Activated CD8-positive, alpha-beta T cell treated with anti-CD3 and anti-CD28 coated beads for 36 hours (primary cell): ENCODE data around the gene ASAP3. TPM values are rescaled to one million over a fixed set of nuclear protein-coding genes. Genes with fewer than 3 reads are reported as not detected.

Experiments
- ATAC-seq: fragments of 200-7000 bp; cut with Tn5 transposase; one replicate; pipeline ENCODE4 v1.10.0; 2021; ENCODE audit warnings: mild to moderate bottlenecking, moderate library complexity
- CTCF ChIA-PET: fragments of 350-600 bp; sonication (Branson Sonifier 250); formaldehyde crosslinking; loops from one replicate; lab custom pipeline; 2021; ENCODE audit warnings: antibody characterized with exemption; lab: Charles Lee
- POLR2A ChIA-PET: fragments of 350-600 bp; sonication (Branson Sonifier 250); formaldehyde crosslinking; loops from one replicate; lab custom pipeline; 2021; ENCODE audit warnings: antibody characterized with exemption; lab: Charles Lee
- DNase-seq: peaks from one replicate; pipeline ENCODE4 v3.0.0-alpha.2; 2020
- H3K27ac Mint-ChIP-seq: one replicate; pipeline ENCODE4 v1.8.0; 2021; ENCODE audit warnings: mild to moderate bottlenecking, mixed read lengths
- H3K27me3 Mint-ChIP-seq: one replicate; pipeline ENCODE4 v1.8.0; 2021; ENCODE audit warnings: mixed read lengths
- H3K36me3 Mint-ChIP-seq: one replicate; pipeline ENCODE4 v1.8.0; 2021; ENCODE audit warnings: low read depth, mixed read lengths
- H3K4me1 Mint-ChIP-seq: one replicate; pipeline ENCODE4 v1.8.0; 2021; ENCODE audit warnings: low read depth, mixed read lengths
- H3K4me3 Mint-ChIP-seq: one replicate; pipeline ENCODE4 v1.8.0; 2021; ENCODE audit warnings: mild to moderate bottlenecking, moderate library complexity, mixed read lengths
- H3K9me3 Mint-ChIP-seq: one replicate; pipeline ENCODE4 v1.8.0; 2021; ENCODE audit warnings: mixed read lengths
- intact Hi-C: fragments of 100-400 bp; cut with micrococcal nuclease; formaldehyde crosslinking; loops from one replicate; pipeline ENCODE4 v1.10.0; 2022
- total RNA-seq, 2 experiments: library from RNA; stranded (reverse); gene quantifications; one replicate each; pipeline ENCODE4 v1.2.3, GENCODE V29; 2021
- TF ChIP-seq, protein P1 (sequence below): fragments of 200-600 bp; IDR thresholded peaks from one replicate; pipeline ENCODE4 v1.8.0; 2022; ENCODE audit warnings: antibody characterized with exemption, mild to moderate bottlenecking

The ASAP3 gene
- total RNA-seq, 2 experiments from 2014 or later: 0.29 to 0.74 TPM

DNA sequence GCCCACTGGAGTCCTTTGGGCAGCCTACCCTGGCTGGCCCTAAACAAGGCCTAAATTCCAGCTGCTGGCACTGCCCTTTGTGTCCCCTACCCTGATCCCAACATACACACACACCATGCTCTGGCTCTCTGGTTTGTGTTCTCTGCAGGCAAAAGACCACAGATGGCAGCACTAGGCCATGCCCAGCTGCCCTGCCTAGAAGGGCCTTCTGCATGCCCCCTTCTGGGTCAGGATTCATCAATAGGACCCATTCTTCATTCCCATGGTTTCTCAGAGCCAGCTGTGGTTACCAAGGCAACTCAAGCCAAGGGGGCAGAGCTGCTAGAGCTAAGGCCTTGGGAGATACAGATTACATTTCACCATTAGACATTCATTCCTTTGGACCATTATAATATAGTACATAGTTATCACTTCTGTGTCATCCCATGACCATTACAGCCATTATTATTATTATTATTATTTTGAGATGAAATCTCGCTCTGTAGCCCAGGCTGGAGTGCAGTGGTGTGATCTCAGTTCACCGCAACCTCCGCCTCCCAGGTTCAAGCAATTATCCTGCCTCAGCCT, 17.5 kb downstream of the ASAP3 start:
- Mint-ChIP-seq H3K9me3 (no peaks in the 10 kb centered on the region), H3K27me3 (no peaks in the 10 kb centered on the region), H3K4me1 (no peaks in the 10 kb centered on the region), H3K4me3 (no peak overlapping the region), H3K27ac (no peak overlapping the region), H3K36me3 (no peaks in the 10 kb centered on the region)
- ATAC-seq: no peak
- ChIA-PET CTCF (interaction anchor here (0.6 to 2.8 kb wide), 3 partner anchors 31 to 120 kb away, joined by 3 to 20 read pairs (median 5); no protein-coding TSS in a partner anchor), POLR2A (no interaction called here)
- intact Hi-C loops: no loop called here
- TF ChIP-seq, protein P1, sequence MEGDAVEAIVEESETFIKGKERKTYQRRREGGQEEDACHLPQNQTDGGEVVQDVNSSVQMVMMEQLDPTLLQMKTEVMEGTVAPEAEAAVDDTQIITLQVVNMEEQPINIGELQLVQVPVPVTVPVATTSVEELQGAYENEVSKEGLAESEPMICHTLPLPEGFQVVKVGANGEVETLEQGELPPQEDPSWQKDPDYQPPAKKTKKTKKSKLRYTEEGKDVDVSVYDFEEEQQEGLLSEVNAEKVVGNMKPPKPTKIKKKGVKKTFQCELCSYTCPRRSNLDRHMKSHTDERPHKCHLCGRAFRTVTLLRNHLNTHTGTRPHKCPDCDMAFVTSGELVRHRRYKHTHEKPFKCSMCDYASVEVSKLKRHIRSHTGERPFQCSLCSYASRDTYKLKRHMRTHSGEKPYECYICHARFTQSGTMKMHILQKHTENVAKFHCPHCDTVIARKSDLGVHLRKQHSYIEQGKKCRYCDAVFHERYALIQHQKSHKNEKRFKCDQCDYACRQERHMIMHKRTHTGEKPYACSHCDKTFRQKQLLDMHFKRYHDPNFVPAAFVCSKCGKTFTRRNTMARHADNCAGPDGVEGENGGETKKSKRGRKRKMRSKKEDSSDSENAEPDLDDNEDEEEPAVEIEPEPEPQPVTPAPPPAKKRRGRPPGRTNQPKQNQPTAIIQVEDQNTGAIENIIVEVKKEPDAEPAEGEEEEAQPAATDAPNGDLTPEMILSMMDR: no peak
- no peak for DNase-seq

DNA sequence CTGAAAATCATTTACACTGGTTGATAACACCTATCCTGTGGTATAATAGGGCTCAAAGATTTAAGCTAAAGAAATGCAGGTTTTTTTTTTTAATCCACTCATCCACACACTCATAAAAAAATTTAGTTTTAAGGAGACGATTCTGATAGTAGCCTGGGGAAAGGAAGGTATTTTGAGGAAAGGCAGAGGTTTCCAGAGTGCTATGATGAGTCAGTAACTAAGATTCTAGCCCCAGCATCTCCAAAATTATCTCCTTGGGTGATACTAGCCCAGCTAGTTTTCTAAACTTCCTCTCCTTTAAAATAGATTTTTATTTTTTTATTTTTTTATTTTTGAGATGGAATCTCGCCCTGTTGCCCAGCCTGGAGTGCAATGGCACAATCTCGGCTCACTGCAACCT, 20.7 kb downstream of the ASAP3 start:
- POLR2A ChIA-PET: no interaction called here
- TF ChIP-seq, protein P1: no peak
- no peaks in the 10 kb centered on the region for H3K4me1 Mint-ChIP-seq
- H3K27me3 Mint-ChIP-seq: no peaks in the 10 kb centered on the region
- no peaks in the 10 kb centered on the region for H3K9me3 Mint-ChIP-seq
- intact Hi-C loops: no loop called here
- no peak overlapping the region for H3K27ac Mint-ChIP-seq
- DNase-seq (no peak), ATAC-seq (no peak)
- CTCF ChIA-PET: interaction anchor here (1.2 to 3.1 kb wide), 2 partner anchors 16 to 34 kb away, joined by 3 to 10 read pairs; no protein-coding TSS in a partner anchor
- no peak overlapping the region for H3K4me3 Mint-ChIP-seq
- H3K36me3 Mint-ChIP-seq: no peaks in the 10 kb centered on the region

DNA sequence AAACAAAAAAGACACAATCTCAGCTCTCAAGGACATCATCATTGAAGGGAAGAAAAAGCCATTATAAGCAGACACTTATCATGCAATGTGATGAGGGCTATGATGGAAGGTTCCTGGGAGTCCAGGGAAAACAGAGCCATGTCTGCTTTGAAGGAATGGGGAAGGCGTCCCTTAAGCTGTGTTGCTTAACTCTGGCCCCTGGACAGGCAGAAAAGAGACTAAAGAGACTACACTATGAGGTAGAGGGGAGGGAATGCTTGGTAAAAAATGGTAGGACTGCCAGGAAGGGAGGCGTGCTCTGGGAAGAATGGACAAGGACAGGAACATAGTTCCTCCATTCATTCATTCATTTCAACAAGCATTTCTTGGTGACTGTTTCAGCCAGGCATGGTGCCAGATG, 21.2 kb downstream of the ASAP3 start:
- H3K9me3 Mint-ChIP-seq: no peaks in the 10 kb centered on the region
- H3K4me3 Mint-ChIP-seq: no peak overlapping the region
- POLR2A ChIA-PET: interaction anchor here (0.9 kb wide), 1 partner anchor 11 kb away, joined by 3 read pairs; no protein-coding TSS in a partner anchor
- TF ChIP-seq, protein P1: no peak
- CTCF ChIA-PET: interaction anchor here (1.0 to 3.1 kb wide), 3 partner anchors 17 to 34 kb away, joined by 3 to 10 read pairs (median 3); no protein-coding TSS in a partner anchor
- H3K27ac Mint-ChIP-seq: no peak overlapping the region
- DNase-seq: no peak
- H3K36me3 Mint-ChIP-seq: no peaks in the 10 kb centered on the region
- no peaks in the 10 kb centered on the region for H3K4me1 Mint-ChIP-seq
- H3K27me3 Mint-ChIP-seq: no peaks in the 10 kb centered on the region
- intact Hi-C loops: no loop called here
- ATAC-seq: no peak

DNA sequence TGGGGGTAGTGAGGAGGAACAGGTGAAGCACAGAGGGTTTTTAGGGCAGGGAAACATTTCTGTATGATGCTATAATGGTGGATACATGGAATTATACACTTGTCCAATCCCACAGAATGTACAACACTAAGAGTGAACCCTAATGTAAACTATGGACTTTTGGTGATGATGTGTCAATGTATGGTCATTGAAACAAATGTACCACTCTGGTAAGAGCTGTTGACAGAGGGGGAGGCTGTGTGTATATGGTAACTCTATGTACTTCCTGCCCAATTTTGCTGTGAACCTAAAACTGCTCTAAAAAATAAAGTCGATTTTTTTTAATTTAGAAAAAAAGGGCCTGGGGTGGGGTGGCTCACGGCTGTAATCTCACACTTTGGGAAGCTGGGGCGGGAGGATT, 22.9 kb downstream of the ASAP3 start:
- Mint-ChIP-seq H3K4me3 (no peak overlapping the region), H3K27me3 (no peaks in the 10 kb centered on the region), H3K27ac (no peak overlapping the region), H3K4me1 (no peaks in the 10 kb centered on the region), H3K36me3 (no peaks in the 10 kb centered on the region), H3K9me3 (no peaks in the 10 kb centered on the region)
- ATAC-seq: no peak
- intact Hi-C loops: no loop called here
- DNase-seq: no peak
- TF ChIP-seq, protein P1: no peak
- ChIA-PET CTCF (interaction anchor here (0.9 to 3.1 kb wide), 3 partner anchors 36 to 78 kb away, joined by 3 to 10 read pairs (median 3); no protein-coding TSS in a partner anchor), POLR2A (no interaction called here)

DNA sequence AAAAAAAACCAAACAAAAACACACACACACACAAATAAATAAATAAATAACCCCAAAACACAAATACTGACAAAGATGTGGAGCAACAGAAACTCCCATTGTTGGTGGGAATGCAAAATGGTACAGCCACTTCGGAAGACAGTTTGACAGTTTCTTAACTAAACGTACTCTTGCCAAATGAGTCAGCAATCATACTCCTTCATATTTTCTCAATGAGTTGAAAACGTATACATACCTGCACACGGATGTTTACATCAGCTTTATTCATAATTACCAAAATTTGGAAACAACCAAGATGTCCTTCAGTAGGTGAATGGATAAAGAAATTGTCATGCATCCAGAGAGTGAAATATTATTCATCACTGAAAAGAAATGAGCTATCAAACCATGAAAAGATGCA, 23.5 kb downstream of the ASAP3 start:
- no peaks in the 10 kb centered on the region for H3K36me3 Mint-ChIP-seq
- no peaks in the 10 kb centered on the region for H3K9me3 Mint-ChIP-seq
- no peak overlapping the region for H3K4me3 Mint-ChIP-seq
- ATAC-seq: no peak
- no peaks in the 10 kb centered on the region for H3K27me3 Mint-ChIP-seq
- no peak for DNase-seq
- ChIA-PET CTCF (interaction anchor here (0.9 to 3.1 kb wide), 3 partner anchors 37 to 79 kb away, joined by 3 to 10 read pairs (median 3); no protein-coding TSS in a partner anchor), POLR2A (no interaction called here)
- intact Hi-C loops: no loop called here
- no peak overlapping the region for H3K27ac Mint-ChIP-seq
- TF ChIP-seq, protein P1: no peak
- no peaks in the 10 kb centered on the region for H3K4me1 Mint-ChIP-seq
